HepG2 (cell line): ENCODE results near the gene RABEP1. TPM values are rescaled to one million over a fixed set of nuclear protein-coding genes. Genes with fewer than 3 reads are reported as not detected.

Source experiments
- ASH2L ChIP-seq: fragments of 300-600, 200-600 bp; sonication (generic); IDR thresholded peaks from 2 replicates; pipeline ENCODE4 v1.7.0; 2017; ENCODE audit warnings: low read depth, mild to moderate bottlenecking, moderate library complexity, mixed read lengths, low read length; ENCODE audit not compliant: insufficient read length
- CSRNP1 ChIP-seq: sonication (generic); formaldehyde crosslinking; IDR thresholded peaks from 2 replicates; pipeline ENCODE4 v1.8.1; 2023; ENCODE audit warnings: mild to moderate bottlenecking, missing genetic modification reagents
- FOXO4 ChIP-seq: sonication (generic); formaldehyde crosslinking; conservative IDR thresholded peaks from 2 replicates; pipeline ENCODE4 v1.8.1; 2023; ENCODE audit warnings: missing genetic modification reagents
- HOXA5 ChIP-seq: sonication (generic); formaldehyde crosslinking; IDR thresholded peaks from 2 replicates; pipeline ENCODE4 v1.4.0; 2020; ENCODE audit warnings: missing genetic modification reagents
- LCORL ChIP-seq, 2 experiments: fragments of 450-650 bp in 1 of 2; sonication (generic) in 1 of 2; formaldehyde crosslinking in 1 of 2; IDR thresholded peaks; 2 replicates each; pipeline versions ENCODE4 v1.5.0 to v1.6.1; 2017 to 2020; ENCODE audit warnings: antibody characterized with exemption in 1 of 2, missing genetic modification reagents in 1 of 2
- PATZ1 ChIP-seq: sonication (generic); formaldehyde crosslinking; IDR thresholded peaks from 2 replicates; pipeline ENCODE4 v1.4.0; 2020; ENCODE audit warnings: missing genetic modification reagents
- RCOR2 ChIP-seq: IDR thresholded peaks from 2 replicates; pipeline ENCODE4 v1.6.1; 2016; ENCODE audit warnings: missing biosample characterization, missing genetic modification reagents
- ZMYM3 ChIP-seq: sonication (generic); formaldehyde crosslinking; IDR thresholded peaks from 2 replicates; pipeline ENCODE4 v1.5.1; 2020; ENCODE audit warnings: mild to moderate bottlenecking, missing genetic modification reagents
- ZNF17 ChIP-seq: sonication (generic); formaldehyde crosslinking; IDR thresholded peaks from 2 replicates; pipeline ENCODE4 v1.5.0; 2020; ENCODE audit warnings: mild to moderate bottlenecking, missing genetic modification reagents
- ZNF367 ChIP-seq: sonication (generic); formaldehyde crosslinking; IDR thresholded peaks from 2 replicates; pipeline ENCODE4 v1.4.0; 2020; ENCODE audit warnings: missing genetic modification reagents, borderline replicate concordance
- ZNF546 ChIP-seq: sonication (generic); formaldehyde crosslinking; conservative IDR thresholded peaks from 2 replicates; pipeline ENCODE4 v1.8.1; 2023; ENCODE audit warnings: mild to moderate bottlenecking, missing genetic modification reagents
- polyA plus RNA-seq, 8 experiments: library from polyadenylated mRNA; depleted of rRNA in 3 of 8; stranded (reverse) in 7 of 8; unstranded in 1 of 8; fragments of >200 nt; fragmentation: Illumina TruSeq in 4 of 8; extraction: Trizol in 4 of 8; gene quantifications; 2 replicates each; pipeline versions ENCODE4 v1.2.1 to v1.2.3, GENCODE V29; 2011 to 2016; ENCODE audit warnings: low read depth in 4 of 8, missing spikeins in 1 of 8, mixed read lengths in 1 of 8; ENCODE audit not compliant: insufficient read depth in 1 of 8
- total RNA-seq, 5 experiments: library from RNA; depleted of rRNA; stranded (reverse); fragments of >200 nt; fragmentation: Illumina TruSeq; extraction: Trizol; gene quantifications; 2 replicates each; pipeline ENCODE4 v1.2.3, GENCODE V29; 2016; ENCODE audit warnings: low read depth in 1 of 5
- TF ChIP-seq, protein P1 (sequence below): sonication (generic); formaldehyde crosslinking; IDR thresholded peaks from 2 replicates; pipeline ENCODE4 v1.4.0; 2020; ENCODE audit warnings: missing genetic modification reagents, borderline replicate concordance
- TF ChIP-seq, protein P2 (sequence below): sonication (generic); formaldehyde crosslinking; IDR thresholded peaks from 2 replicates; pipeline ENCODE4 v1.5.0; 2020; ENCODE audit warnings: missing genetic modification reagents

The RABEP1 gene
- total and polyA plus RNA-seq, 2 of the 13 experiments (the other 11 are each of a cell fraction or from before 2014, with no cell fraction given): 13.7 to 41.5 TPM

GRCh38 chr17:5281814-5282641, at the start of gene RABEP1 (continued):
- TF ChIP-seq, protein P1, sequence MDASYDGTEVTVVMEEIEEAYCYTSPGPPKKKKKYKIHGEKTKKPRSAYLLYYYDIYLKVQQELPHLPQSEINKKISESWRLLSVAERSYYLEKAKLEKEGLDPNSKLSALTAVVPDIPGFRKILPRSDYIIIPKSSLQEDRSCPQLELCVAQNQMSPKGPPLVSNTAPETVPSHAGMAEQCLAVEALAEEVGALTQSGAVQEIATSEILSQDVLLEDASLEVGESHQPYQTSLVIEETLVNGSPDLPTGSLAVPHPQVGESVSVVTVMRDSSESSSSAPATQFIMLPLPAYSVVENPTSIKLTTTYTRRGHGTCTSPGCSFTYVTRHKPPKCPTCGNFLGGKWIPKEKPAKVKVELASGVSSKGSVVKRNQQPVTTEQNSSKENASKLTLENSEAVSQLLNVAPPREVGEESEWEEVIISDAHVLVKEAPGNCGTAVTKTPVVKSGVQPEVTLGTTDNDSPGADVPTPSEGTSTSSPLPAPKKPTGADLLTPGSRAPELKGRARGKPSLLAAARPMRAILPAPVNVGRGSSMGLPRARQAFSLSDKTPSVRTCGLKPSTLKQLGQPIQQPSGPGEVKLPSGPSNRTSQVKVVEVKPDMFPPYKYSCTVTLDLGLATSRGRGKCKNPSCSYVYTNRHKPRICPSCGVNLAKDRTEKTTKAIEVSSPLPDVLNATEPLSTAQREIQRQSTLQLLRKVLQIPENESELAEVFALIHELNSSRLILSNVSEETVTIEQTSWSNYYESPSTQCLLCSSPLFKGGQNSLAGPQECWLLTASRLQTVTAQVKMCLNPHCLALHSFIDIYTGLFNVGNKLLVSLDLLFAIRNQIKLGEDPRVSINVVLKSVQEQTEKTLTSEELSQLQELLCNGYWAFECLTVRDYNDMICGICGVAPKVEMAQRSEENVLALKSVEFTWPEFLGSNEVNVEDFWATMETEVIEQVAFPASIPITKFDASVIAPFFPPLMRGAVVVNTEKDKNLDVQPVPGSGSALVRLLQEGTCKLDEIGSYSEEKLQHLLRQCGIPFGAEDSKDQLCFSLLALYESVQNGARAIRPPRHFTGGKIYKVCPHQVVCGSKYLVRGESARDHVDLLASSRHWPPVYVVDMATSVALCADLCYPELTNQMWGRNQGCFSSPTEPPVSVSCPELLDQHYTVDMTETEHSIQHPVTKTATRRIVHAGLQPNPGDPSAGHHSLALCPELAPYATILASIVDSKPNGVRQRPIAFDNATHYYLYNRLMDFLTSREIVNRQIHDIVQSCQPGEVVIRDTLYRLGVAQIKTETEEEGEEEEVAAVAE (CRISPR knock-in tag): no peak
- no peak for TF ChIP-seq ZNF367 (CRISPR knock-in tag)
- TF ChIP-seq ZNF17 (CRISPR knock-in tag): no peak
- TF ChIP-seq, protein P2, sequence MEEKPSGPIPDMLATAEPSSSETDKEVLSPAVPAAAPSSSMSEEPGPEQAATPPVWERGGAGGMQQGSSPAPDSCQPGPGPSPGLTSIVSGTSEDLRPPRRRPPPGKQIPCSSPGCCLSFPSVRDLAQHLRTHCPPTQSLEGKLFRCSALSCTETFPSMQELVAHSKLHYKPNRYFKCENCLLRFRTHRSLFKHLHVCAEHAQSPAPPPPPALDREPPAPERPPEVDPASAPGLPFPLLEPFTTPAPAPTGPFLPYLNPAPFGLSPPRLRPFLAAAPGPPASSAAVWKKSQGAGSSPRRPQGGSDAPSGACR (CRISPR knock-in tag): no peak
- no peak for TF ChIP-seq ZNF546 (CRISPR knock-in tag)
- TF ChIP-seq ZMYM3 (CRISPR knock-in tag): no peak; the same call in 1 of the 2 replicates
- TF ChIP-seq FOXO4 (CRISPR knock-in tag): no peak
- TF ChIP-seq ASH2L: peak; percentile 100
- no peak for TF ChIP-seq LCORL (IDR thresholded peaks at IDR 0.05)
- 0 out of 2 replicates have a peak, but pooled peaks have one; percentile 49 for TF ChIP-seq LCORL (CRISPR knock-in tag; IDR thresholded peaks at IDR 0.05)
- TF ChIP-seq HOXA5 (CRISPR knock-in tag): no peak
- TF ChIP-seq CSRNP1 (CRISPR knock-in tag): no peak
- TF ChIP-seq RCOR2 (CRISPR knock-in tag): 0 out of 2 replicates have a peak, but pooled peaks have one; percentile 70
- peak; percentile 55 for TF ChIP-seq PATZ1 (CRISPR knock-in tag)
